AG04449 (cell line): ENCODE results near the gene CSF2RB.

Experiments
- CTCF ChIA-PET: fragments of 350-600 bp; formaldehyde crosslinking; extraction: SDS; loops from one replicate; lab custom pipeline; 2021; ENCODE audit warnings: antibody characterized with exemption; lab: Yijun Ruan, JAX
- POLR2A ChIA-PET: fragments of 400-600, 350-600 bp; formaldehyde crosslinking; extraction: SDS; loops from one replicate; lab custom pipeline; 2020; ENCODE audit warnings: antibody characterized with exemption, inconsistent platforms; lab: Yijun Ruan, JAX
- DNase-seq: peaks from one replicate; pipeline ENCODE4 v3.0.0-alpha.2; 2010; ENCODE audit warnings: low read depth, low spot score
- H3K4me3 ChIP-seq: 2 replicates; pipeline ENCODE4 v1.5.1; 2011; ENCODE audit warnings: low read depth, mild to moderate bottlenecking, control low read depth, low read length
- CTCF ChIP-seq: IDR thresholded peaks from one replicate; pipeline ENCODE4 v1.5.1; 2011; ENCODE audit warnings: mild to moderate bottlenecking, moderate library complexity, low read length, control low read depth, inconsistent platforms; ENCODE audit not compliant: insufficient read depth; ENCODE audit errors: missing control alignments

CSF2RB gene

GRCh38 chr22:36874309-36874696, 39.1 kb upstream of the CSF2RB start:
- H3K4me3 ChIP-seq = no peak overlapping the region
- DNase-seq = no peak
- ChIA-PET POLR2A (no interaction called here), CTCF (interaction anchor here (0.5 to 8.3 kb wide), 13 partner anchors 10 to 171 kb away, joined by 3 to 64 read pairs (median 4); partner anchors contain the start of gene NCF4)
- TF ChIP-seq CTCF = no peak

GRCh38 chr22:36874736-36875135, 38.7 kb upstream of the CSF2RB start:
- DNase-seq = no peak
- no peak for TF ChIP-seq CTCF
- no peak overlapping the region for H3K4me3 ChIP-seq
- ChIA-PET CTCF (interaction anchor here (1.1 to 8.3 kb wide), 6 partner anchors 17 to 170 kb away, joined by 3 to 64 read pairs (median 4); partner anchors contain the start of gene NCF4), POLR2A (no interaction called here)

- TF ChIP-seq CTCF = no peak
- no peak for DNase-seq
- CTCF ChIA-PET = interaction anchor here (3.0 to 8.3 kb wide), 2 partner anchors 18 to 101 kb away, joined by 31 to 64 read pairs; partner anchors contain the start of gene NCF4
- POLR2A ChIA-PET = no interaction called here
- no peak overlapping the region for H3K4me3 ChIP-seq
Measured at GRCh38 chr22:36875741-36876140, 37.7 kb upstream of the CSF2RB start.

GRCh38 chr22:36879775-36880174, 33.7 kb upstream of the CSF2RB start:
- ChIA-PET CTCF (interaction anchor here (1.5 to 8.3 kb wide), 2 partner anchors 22 to 35 kb away, joined by 3 to 64 read pairs; partner anchors contain the start of gene NCF4), POLR2A (no interaction called here)
- no peak for DNase-seq
- no peak for TF ChIP-seq CTCF
- no peak overlapping the region for H3K4me3 ChIP-seq

- H3K4me3 ChIP-seq = no peak overlapping the region
- no peak for DNase-seq
- POLR2A ChIA-PET = no interaction called here
- CTCF ChIA-PET = interaction anchor here (1.8 kb wide), 1 partner anchor 25 kb away, joined by 12 read pairs; no protein-coding TSS in a partner anchor
- TF ChIP-seq CTCF = no peak
Measured at GRCh38 chr22:36881504-36882245, 31.8 kb upstream of the CSF2RB start.
